ENCODE results near the gene GTSE1.
A peak's percentile ranks its signal among the peaks of the same experiment; 100 is the strongest.

The GTSE1 gene

GRCh38 chr22:46327691-46328465, 31.2 kb downstream of the GTSE1 start:
- Histone ChIP-seq H3K36me3 (ENCODE audit: control insufficient read depth, insufficient read depth, low read length) (no peaks in the 10 kb centered on the region), H3K27ac (ENCODE audit: low read depth, low read length) (no peak overlapping the region), H3K4me1 (ENCODE audit: control insufficient read depth, insufficient read depth, low read length) (no peaks in the 10 kb centered on the region), H3K4me3 (ENCODE audit: low read length) (no peak overlapping the region), H3K27me3 (ENCODE audit: control insufficient read depth, insufficient read depth, low read length) (no peaks in the 10 kb centered on the region), H3K9ac (ENCODE audit: low read length) (no peak overlapping the region)

- Histone ChIP-seq H3K27ac (ENCODE audit: low read depth, low read length) (no peak overlapping the region), H3K36me3 (ENCODE audit: control insufficient read depth, insufficient read depth, low read length) (no peaks in the 10 kb centered on the region), H3K4me1 (ENCODE audit: control insufficient read depth, insufficient read depth, low read length) (no peaks in the 10 kb centered on the region), H3K9ac (ENCODE audit: low read length) (no peak overlapping the region), H3K27me3 (ENCODE audit: control insufficient read depth, insufficient read depth, low read length) (no peaks in the 10 kb centered on the region), H3K4me3 (ENCODE audit: low read length) (no peak overlapping the region)
Measured at GRCh38 chr22:46328797-46329196, 32.1 kb downstream of the GTSE1 start.

GRCh38 chr22:46329616-46330015, 32.9 kb downstream of the GTSE1 start:
- H3K27ac ChIP-seq (ENCODE audit: low read depth, low read length), result no peak overlapping the region
- no peaks in the 10 kb centered on the region for H3K36me3 ChIP-seq (ENCODE audit: control insufficient read depth, insufficient read depth, low read length)
- no peaks in the 10 kb centered on the region for H3K27me3 ChIP-seq (ENCODE audit: control insufficient read depth, insufficient read depth, low read length)
- H3K9ac ChIP-seq (ENCODE audit: low read length), result no peak overlapping the region
- no peaks in the 10 kb centered on the region for H3K4me1 ChIP-seq (ENCODE audit: control insufficient read depth, insufficient read depth, low read length)
- no peak overlapping the region for H3K4me3 ChIP-seq (ENCODE audit: low read length)

GRCh38 chr22:46330426-46330825, 33.8 kb downstream of the GTSE1 start:
- no peak overlapping the region for H3K4me3 ChIP-seq (ENCODE audit: low read length)
- H3K27ac ChIP-seq (ENCODE audit: low read depth, low read length), result no peak overlapping the region
- H3K27me3 ChIP-seq (ENCODE audit: control insufficient read depth, insufficient read depth, low read length), result no peaks in the 10 kb centered on the region
- no peaks in the 10 kb centered on the region for H3K36me3 ChIP-seq (ENCODE audit: control insufficient read depth, insufficient read depth, low read length)
- H3K4me1 ChIP-seq (ENCODE audit: control insufficient read depth, insufficient read depth, low read length), result no peaks in the 10 kb centered on the region
- no peak overlapping the region for H3K9ac ChIP-seq (ENCODE audit: low read length)

GRCh38 chr22:46331496-46331895, 34.8 kb downstream of the GTSE1 start:
- H3K4me1 ChIP-seq (ENCODE audit: control insufficient read depth, insufficient read depth, low read length), result peaks cover 2% of the 10 kb centered on the region
- no peaks in the 10 kb centered on the region for H3K27me3 ChIP-seq (ENCODE audit: control insufficient read depth, insufficient read depth, low read length)
- H3K4me3 ChIP-seq (ENCODE audit: low read length), result no peak overlapping the region
- no peaks in the 10 kb centered on the region for H3K36me3 ChIP-seq (ENCODE audit: control insufficient read depth, insufficient read depth, low read length)
- H3K27ac ChIP-seq (ENCODE audit: low read depth, low read length), result no peak overlapping the region
- H3K9ac ChIP-seq (ENCODE audit: low read length), result no peak overlapping the region

GRCh38 chr22:46335201-46336118, 38.8 kb downstream of the GTSE1 start, which contains the start of gene TRMU:
TSS of gene TRMU (plus strand) at chr22:46335714. CDS start at chr22:46335765, 51 bp downstream.
- H3K4me3 ChIP-seq (ENCODE audit: low read length), result peak within 1 kb of the TSS; percentile 95
- peak within 1 kb of the TSS; percentile 88 for H3K27ac ChIP-seq (ENCODE audit: low read depth, low read length)
- no peaks in the 10 kb centered on the region for H3K27me3 ChIP-seq (ENCODE audit: control insufficient read depth, insufficient read depth, low read length)
- peaks cover 8% of the 10 kb centered on the region for H3K4me1 ChIP-seq (ENCODE audit: control insufficient read depth, insufficient read depth, low read length)
- H3K9ac ChIP-seq (ENCODE audit: low read length), result peak within 1 kb of the TSS; percentile 83
- peaks cover 6% of the 10 kb centered on the region for H3K36me3 ChIP-seq (ENCODE audit: control insufficient read depth, insufficient read depth, low read length)

- Histone ChIP-seq H3K9ac (ENCODE audit: low read length) (peak overlapping the region; percentile 83), H3K27me3 (ENCODE audit: control insufficient read depth, insufficient read depth, low read length) (no peaks in the 10 kb centered on the region), H3K4me1 (ENCODE audit: control insufficient read depth, insufficient read depth, low read length) (peaks cover 8% of the 10 kb centered on the region), H3K27ac (ENCODE audit: low read depth, low read length) (peak overlapping the region; percentile 88), H3K4me3 (ENCODE audit: low read length) (peak overlapping the region; percentile 95), H3K36me3 (ENCODE audit: control insufficient read depth, insufficient read depth, low read length) (peaks cover 6% of the 10 kb centered on the region)
Measured at GRCh38 chr22:46336119-46337078, 39.7 kb downstream of the GTSE1 start.

- no peak overlapping the region for H3K9ac ChIP-seq (ENCODE audit: low read length)
- H3K27me3 ChIP-seq (ENCODE audit: control insufficient read depth, insufficient read depth, low read length), result no peaks in the 10 kb centered on the region
- H3K4me1 ChIP-seq (ENCODE audit: control insufficient read depth, insufficient read depth, low read length), result peaks cover 8% of the 10 kb centered on the region
- H3K27ac ChIP-seq (ENCODE audit: low read depth, low read length), result no peak overlapping the region
- peaks cover 6% of the 10 kb centered on the region for H3K36me3 ChIP-seq (ENCODE audit: control insufficient read depth, insufficient read depth, low read length)
- no peak overlapping the region for H3K4me3 ChIP-seq (ENCODE audit: low read length)
Measured at GRCh38 chr22:46337870-46338269, 41.2 kb downstream of the GTSE1 start.

- Histone ChIP-seq H3K9ac (ENCODE audit: low read length) (no peak overlapping the region), H3K36me3 (ENCODE audit: control insufficient read depth, insufficient read depth, low read length) (peaks cover 9% of the 10 kb centered on the region), H3K27ac (ENCODE audit: low read depth, low read length) (no peak overlapping the region), H3K4me1 (ENCODE audit: control insufficient read depth, insufficient read depth, low read length) (peaks cover 8% of the 10 kb centered on the region), H3K27me3 (ENCODE audit: control insufficient read depth, insufficient read depth, low read length) (no peaks in the 10 kb centered on the region), H3K4me3 (ENCODE audit: low read length) (no peak overlapping the region)
Measured at GRCh38 chr22:46338636-46339035, 42.0 kb downstream of the GTSE1 start.

GRCh38 chr22:46339956-46340355, 43.3 kb downstream of the GTSE1 start:
- peaks cover 8% of the 10 kb centered on the region for H3K4me1 ChIP-seq (ENCODE audit: control insufficient read depth, insufficient read depth, low read length)
- H3K9ac ChIP-seq (ENCODE audit: low read length), result no peak overlapping the region
- H3K36me3 ChIP-seq (ENCODE audit: control insufficient read depth, insufficient read depth, low read length), result peaks cover 14% of the 10 kb centered on the region
- H3K4me3 ChIP-seq (ENCODE audit: low read length), result no peak overlapping the region
- H3K27me3 ChIP-seq (ENCODE audit: control insufficient read depth, insufficient read depth, low read length), result no peaks in the 10 kb centered on the region
- no peak overlapping the region for H3K27ac ChIP-seq (ENCODE audit: low read depth, low read length)

GRCh38 chr22:46340676-46341075, 44.0 kb downstream of the GTSE1 start:
- Histone ChIP-seq H3K4me3 (ENCODE audit: low read length) (no peak overlapping the region), H3K27ac (ENCODE audit: low read depth, low read length) (no peak overlapping the region), H3K4me1 (ENCODE audit: control insufficient read depth, insufficient read depth, low read length) (peaks cover 8% of the 10 kb centered on the region), H3K27me3 (ENCODE audit: control insufficient read depth, insufficient read depth, low read length) (no peaks in the 10 kb centered on the region), H3K9ac (ENCODE audit: low read length) (no peak overlapping the region), H3K36me3 (ENCODE audit: control insufficient read depth, insufficient read depth, low read length) (peaks cover 17% of the 10 kb centered on the region)
